T1000 (cell line): ENCODE data around the gene SPECC1.
"Not testable (repeated sequence)": the region's sequence is repeated elsewhere in the genome, so short reads cannot be mapped to it uniquely, and the experiment has no call there.

Experiments used
- DNase-seq: peaks from one replicate; lab custom pipeline; 2025; ENCODE audit warnings: mixed read lengths; lab: John Stamatoyannopoulos, UW

SPECC1 gene

DNA sequence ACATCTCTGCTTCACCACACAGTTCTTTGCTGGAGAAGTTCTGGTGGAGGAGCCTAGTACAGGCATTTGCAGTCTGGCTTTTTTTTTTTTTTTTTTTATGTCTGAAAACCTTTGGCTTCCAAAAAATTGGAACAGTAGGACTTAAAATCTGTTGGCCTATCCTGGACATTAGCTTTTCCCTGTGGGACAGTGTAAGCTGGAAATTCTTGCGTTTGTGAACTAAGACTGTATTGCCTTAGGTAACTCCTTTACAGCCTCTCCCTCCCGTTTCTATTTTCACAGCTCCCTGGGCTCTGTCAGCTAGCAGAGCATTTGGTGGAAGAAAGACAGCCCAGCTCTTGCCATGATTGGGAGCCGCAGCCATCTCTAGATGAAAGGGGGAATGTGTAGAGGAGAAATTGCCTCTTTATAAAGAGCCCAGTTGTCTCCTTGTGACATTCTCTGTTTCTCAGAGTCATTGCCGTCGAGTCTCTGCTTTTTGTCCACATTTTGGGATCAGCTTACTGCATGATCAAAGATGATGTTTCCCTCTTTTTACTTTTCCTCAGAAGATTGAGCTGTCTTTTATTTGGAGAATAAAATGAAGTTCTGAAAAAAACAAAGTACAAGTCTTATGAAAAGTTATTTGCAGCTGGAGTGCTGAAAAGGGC lies 227.5 kb downstream of the SPECC1 start:
- DNase-seq = no peak

DNA sequence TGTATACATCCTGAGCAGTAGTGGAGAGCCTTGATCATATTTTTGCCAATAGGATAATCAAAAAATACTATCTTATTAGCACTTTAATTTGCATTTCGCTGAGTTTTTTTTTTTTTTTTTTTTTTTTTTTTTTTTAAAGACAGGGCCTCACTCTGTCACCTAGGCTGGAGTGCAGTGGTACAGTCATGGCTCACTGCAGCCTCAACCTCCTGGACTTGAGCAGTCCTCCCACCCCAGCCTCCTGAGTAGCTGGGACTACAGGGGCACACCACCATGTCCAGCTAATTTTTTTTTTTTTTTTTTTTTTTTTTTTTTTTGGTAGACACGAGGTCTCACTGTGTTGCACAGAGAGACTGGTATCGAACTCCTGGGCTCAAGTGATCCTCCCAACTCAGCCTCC lies 230.6 kb downstream of the SPECC1 start:
- DNase-seq = not testable (repeated sequence)

GRCh38 chr17:20241855-20242254 lies 232.7 kb downstream of the SPECC1 start:
- no peak for DNase-seq

DNA sequence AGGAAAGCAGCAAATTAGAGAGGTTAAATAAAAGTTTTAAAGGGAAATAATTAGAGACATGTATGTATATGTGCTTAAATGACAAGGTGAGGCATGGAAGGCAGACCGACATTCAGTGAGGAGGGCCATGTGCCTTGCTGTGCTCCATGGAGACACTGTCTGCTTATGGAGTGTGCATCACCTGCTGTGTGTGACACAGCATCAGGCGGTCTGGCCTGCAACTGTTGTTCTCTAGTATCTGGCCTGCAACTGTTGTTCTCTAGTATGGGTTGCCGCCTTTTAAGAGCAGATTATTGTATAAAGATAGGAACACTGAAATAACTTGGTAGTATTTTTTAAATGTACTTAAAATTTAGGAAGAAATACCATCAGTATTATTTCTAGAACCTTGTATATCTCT lies 233.1 kb downstream of the SPECC1 start:
- no peak for DNase-seq

- no peak for DNase-seq
These were observed 234.4 kb downstream of the SPECC1 start for GRCh38 chr17:20243524-20243923.

GRCh38 chr17:20244671-20245070 lies 235.5 kb downstream of the SPECC1 start:
- DNase-seq = no peak

DNA sequence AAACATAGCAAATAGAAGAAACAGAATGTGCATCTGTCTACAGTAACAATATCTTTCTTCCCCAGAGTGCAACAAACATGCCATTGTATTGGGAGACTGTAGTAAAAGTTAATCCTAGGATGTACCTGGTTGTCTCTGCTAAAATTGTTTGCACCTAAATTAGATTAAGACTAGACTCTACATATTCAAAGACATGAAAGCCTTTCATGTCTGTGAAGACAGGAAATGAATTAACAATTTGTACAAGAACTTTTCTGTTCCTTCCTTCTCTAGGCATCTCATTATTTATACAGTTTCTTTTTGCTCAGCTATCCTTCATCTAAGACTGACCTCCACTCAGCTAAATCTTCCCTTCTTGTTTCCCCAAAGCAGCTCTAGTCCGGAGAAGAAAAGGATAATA lies 237.5 kb downstream of the SPECC1 start:
- no peak for DNase-seq

GRCh38 chr17:20253323-20253722 lies 244.2 kb downstream of the SPECC1 start:
- DNase-seq = no peak

GRCh38 chr17:20254541-20254940 lies 245.4 kb downstream of the SPECC1 start:
- no peak for DNase-seq

DNA sequence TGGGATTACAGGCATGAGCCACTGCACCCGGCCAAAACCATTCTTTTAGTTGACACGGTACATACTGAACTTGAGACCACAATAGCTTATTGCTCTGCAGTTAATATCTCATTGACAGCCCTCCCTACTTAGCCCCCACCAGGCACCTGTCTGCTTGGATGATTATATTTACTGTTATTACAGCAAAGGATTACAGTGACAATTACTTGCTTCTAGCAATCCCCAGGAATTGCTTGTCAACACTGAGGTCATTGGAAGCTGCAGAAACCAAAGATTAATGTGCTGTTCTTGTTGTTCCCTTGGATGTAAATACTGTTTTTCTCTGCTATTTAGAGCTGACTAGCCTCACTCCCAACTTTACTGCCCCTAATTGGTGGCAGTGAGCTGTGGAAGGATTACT lies 247.0 kb downstream of the SPECC1 start:
- no peak for DNase-seq

DNA sequence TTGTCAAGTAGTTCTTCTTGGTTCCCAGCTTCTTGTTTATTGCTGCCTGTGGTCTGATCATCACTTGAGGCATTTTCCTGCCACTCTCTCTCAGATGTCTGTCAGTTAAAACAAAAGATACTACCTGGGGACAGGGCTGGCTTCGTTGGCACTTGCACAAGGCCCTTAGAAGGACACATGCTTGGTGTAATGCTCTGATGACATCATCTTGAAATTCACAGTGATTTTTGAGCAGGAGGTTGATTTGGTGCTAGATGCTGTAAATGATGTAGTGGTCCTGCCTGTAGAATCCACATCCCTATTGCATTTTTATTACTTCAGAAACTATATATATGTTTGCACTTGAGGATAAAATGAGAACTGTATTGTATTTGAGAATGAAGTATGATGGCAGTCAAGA lies 247.8 kb downstream of the SPECC1 start:
- no peak for DNase-seq

DNA sequence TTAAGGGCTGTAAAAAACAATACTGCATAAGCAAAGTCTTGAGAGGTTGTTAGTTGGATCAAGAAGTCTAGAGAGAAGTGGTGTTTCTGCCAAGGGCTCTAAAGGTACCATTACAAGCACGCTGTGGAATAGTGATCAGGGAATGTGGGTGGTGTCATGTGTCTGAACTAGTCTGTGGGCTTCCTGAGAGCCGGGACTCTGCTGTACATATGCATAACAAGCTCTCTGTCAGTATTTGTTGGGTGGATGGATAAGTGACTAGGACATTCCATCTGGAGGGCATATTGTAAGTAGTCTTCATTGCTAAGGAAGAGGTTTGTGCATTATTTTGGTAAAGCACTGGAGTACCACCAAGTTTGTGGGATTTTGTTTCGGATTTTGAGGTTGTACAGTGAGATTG lies 248.6 kb downstream of the SPECC1 start:
- no peak for DNase-seq

DNA sequence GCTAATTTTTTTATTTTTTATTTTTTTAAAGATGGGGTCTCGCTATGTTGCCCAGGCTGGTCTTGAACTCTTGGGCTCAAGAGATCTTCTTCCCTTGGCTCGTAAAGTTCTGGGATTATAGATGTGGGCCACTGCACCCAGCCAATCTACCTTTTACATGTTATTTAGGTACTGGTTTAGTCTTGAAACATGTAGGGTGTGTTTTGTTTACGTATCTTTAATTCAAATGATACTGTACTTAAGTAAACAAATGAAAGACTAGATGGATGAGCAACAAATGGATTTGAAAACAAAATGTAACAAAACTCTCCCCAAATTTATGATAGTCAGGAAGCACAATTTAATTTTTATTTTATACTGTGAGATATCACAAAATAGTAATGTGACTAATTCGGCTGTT lies 250.5 kb downstream of the SPECC1 start:
- DNase-seq = no peak

DNA sequence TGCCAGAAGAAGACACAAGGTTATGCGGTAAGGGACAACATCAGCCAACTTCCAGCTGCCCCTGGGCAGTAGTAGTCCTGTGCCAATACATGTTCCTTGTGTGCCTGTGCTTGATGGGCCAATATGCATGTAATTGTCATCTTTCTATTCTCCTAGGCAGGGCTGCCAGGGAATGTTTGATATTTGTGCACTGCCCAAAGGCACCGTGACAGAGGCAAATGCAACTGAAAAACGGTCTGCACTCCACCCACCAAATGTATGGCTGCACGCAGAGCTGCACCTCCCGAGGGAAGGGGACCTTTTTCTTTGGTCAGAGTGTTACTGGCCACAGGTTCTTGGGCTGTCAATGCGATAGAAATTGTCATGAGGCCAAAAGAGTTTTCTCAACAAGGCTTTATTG lies 251.1 kb downstream of the SPECC1 start:
- no peak for DNase-seq

- DNase-seq = no peak
These were observed 253.3 kb downstream of the SPECC1 start for GRCh38 chr17:20262226-20263114.

GRCh38 chr17:20263115-20263433 lies 253.9 kb downstream of the SPECC1 start:
- DNase-seq = not testable (repeated sequence)

DNA sequence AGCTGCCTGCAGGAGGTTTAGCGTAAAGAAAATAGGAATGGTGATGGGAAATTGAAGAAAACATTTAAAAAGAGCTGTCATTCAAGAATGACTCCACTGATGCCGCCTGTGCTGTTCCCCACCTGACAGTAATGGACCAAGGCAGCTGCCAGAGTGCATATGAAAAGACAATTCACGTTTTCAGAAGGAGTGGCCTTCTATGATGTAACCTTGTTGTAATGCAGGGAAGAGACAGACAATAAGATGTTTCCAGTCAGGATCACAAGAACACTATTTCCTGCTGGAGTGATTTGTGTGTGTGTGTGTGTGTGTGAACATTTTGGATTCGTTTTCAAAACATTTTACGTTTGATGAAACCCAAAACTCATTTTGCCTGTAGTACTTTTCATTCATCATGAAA lies 254.4 kb downstream of the SPECC1 start:
- DNase-seq = no peak

DNA sequence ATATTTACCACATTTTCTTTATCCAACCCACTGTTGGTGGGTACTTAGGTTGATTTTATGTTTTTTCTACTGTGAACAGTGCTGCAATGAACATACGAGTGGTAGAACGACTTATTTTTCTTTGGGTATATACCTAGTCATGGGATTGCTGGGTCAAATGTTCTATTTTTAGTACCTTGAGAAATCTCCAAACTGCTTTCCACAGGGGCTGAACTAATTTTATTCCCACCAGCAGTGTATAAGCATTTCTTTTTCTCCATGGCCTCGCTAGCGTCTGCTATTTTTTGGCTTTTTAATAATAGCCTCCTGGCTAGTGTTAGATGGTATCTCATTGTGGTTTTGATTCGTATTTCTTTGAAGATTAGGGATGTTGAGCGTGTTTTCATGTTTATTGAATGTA lies 255.8 kb downstream of the SPECC1 start:
- DNase-seq = no peak

GRCh38 chr17:20266806-20267458 lies 257.8 kb downstream of the SPECC1 start:
- DNase-seq = peak; percentile 7

DNA sequence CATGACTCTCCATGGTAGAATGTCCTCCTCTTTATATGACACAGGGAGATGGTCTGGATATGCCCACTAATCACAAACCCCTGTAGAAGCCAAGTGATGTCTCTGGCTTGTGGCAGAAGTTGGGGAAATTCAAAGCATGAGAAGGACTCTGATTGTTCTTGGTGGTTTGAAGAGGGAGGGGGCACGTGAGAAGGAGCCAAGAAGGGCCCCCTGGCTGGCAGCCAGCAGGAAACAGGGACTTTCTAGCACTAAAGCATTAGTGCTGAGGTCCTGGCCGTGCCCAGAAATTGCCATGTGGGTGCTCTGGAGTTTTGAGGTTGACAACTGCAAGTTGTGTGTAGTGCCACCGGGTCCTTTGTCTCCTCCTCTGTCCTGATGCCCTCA lies 258.3 kb downstream of the SPECC1 start:
- no peak for DNase-seq

DNA sequence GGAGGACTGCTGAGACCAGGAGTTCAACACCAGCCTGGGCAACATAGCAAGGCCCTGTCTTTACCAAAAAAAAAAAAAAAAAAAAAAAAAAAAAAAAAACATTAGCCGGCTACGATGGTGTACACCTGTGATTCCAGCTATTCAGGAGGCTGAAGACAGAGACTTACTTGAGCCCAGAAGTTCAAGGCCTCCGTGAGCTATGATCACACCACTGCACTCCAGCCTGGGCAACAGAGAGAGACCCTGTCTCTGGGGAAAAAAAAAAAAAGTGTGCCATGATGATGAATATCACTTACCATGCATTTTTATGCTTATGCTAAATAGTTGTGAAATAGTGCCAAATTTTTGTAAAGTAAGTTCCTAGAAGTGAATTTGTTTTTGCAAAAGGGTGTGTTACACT lies 261.2 kb downstream of the SPECC1 start:
- DNase-seq = no peak

GRCh38 chr17:20271011-20271610 lies 262.0 kb downstream of the SPECC1 start:
- DNase-seq = no peak
